ENCODE results near the gene TAF1C.

TAF1C gene

DNA sequence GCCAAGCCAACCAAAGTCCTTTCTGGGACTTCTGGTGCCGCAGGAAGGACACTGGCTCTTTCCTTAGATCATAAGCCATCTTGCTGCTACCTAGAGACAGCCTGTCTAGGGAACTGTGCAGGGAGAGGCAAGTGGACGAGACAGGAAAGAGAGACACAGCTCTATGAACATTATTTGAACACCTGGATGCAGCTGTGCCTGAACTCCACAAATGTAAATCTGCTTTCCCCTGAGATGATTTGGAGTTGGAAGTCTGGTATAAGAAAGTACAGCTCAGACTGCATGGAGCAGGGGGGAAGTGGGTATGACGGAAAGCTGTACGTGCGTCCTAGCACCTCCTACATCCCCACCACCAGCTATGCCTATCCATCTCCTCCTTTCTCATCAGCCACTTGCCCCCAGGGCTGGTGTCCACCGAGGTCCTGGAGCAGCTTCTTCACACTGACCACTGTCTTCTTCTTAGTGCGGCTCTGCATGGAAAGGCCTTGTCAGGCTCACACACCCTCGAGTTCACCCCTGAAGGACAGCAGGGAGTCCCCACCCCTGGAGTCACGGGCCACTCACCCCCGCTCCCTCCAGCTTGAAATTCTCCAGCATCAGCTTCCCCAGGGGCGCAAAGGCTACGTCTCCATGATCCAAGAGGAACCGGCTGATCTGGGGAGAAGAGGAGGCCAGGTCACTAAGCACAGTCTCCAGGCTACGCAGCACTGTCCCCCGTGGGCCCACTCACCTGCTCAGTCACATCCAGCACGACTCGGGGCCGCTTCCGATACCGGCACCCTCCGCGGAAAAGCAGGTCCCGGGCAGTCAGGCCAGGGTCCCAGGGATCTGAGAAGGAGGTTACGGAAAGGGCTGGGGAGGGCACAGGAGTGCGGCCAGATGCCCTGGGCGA, 3.9 kb downstream of the TAF1C start:
- DNase-seq (ENCODE audit: low spot score), result no peak

DNA sequence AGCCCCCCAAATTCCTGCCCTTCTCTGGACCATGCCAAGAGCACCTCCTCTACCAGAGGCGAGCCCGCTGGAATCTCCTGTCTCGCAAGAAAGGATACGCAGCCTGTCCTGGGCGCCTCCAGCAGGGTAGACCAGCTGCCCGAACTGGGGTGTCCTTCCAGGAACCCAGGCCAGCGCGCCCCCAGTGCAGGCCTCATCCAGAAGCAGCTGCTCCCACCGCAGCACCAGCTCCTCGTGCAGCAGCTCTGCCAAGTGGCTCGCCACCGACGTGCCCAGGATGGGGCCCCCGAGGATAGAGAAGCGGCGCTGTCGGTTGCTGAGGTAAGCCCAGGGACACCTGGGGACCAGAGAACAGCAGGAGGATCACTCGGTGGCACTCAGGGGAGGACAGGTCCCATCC, 4.8 kb downstream of the TAF1C start:
- no peak for DNase-seq (ENCODE audit: low spot score)

DNA sequence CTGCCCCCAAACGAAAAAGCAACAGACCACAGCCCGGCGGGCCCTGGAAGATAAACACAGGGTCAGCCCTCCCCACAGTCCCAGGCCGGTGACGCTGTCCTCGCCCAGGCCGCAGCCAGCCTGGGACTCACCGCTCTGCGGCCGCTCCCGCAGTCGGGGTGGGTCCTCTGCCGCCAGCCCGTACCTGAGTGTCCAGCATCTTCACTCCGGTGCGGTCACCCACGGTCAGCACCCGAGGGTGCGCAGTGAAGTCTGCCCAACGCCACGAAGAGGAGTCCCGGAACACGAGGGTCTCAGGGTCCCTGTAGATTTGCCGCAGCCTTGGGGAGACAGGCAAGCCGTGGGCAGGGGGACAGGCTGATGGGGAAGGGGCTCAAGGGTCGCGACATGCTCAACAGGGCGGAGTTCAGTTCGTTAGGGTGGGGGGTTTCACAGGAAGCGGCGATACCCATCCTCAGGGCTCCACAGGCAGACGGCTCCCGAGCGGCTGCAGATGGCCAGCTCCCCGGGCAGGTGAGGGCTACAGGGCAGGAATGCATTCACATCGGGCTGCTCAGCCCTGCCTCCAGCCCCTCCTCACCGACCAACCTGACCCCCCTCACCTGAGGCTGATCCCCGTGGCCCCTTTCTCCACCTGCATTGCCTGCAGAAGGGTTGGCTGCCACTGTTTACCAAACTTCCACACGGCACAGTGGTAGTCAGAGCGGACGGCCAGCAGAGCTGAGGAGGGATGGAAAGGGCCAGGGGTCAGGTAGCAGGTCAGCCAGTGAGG, 5.5 kb downstream of the TAF1C start:
- no peak for DNase-seq (ENCODE audit: low spot score)

DNA sequence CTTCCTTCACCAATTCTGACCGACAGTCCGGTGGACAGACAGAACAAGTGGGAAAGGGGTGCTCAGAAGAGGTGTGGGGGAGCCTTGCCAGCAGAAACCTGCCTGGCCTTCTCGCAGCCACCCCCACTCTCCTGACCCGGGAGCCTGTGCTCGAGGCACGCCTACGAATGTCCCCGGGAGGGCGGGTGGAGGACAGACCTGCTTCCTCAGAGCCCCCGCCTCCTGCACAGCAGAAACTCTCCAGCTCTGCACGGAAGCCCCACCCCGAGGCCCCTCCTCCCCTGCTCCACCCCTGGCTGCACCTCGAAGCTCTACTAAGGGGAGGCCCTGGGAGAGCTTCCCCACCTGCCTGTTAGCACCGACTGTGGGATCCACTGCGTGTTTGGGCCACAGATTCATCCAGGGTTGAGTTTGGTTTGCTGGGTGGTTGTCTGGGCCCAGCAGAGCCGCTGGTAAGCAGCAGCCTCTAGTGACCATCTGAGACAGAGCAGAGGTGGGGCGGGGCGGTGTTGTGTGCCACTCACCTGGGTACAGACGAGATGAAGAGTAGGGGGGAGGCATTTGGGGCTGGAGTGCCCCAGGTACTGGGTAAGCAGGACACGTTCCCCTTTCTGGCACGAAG, 6.2 kb downstream of the TAF1C start:
- no peak for DNase-seq (ENCODE audit: low spot score)

DNA sequence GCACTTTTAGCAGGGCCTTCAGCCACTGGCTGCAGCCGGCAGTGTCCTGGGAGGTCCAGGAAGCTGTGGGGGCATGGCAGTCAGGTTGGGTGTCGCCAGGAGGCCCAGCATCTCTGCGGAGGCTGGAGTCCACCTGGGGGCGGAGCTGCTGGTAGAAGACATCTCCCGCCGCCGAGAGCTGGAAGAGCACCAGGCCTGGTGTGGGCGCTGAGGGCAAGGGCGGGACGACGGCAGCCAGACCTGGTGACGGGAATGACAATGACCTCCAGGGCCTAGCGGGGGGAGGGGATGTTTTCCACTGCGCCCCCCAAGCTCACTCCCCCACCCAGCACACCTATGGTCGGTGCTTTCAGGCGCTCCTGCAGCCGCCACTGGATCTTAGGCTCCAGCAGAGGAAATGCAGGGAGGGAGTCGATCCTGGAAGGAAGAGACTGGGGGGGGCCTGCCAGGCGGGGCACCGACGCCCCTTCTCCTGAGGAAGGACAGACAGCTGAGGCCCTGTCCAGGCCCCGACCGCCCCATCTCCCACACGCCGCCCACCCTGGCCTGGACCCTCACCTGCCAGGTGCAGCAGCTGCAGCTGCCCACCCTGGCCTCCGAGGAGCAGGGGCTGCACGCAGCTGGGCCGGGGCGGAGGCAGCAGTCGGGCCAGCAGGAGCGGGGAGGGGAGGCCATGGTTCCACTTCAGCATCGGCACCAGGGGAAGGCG, 7.1 kb downstream of the TAF1C start:
- no peak for DNase-seq (ENCODE audit: low spot score)

DNA sequence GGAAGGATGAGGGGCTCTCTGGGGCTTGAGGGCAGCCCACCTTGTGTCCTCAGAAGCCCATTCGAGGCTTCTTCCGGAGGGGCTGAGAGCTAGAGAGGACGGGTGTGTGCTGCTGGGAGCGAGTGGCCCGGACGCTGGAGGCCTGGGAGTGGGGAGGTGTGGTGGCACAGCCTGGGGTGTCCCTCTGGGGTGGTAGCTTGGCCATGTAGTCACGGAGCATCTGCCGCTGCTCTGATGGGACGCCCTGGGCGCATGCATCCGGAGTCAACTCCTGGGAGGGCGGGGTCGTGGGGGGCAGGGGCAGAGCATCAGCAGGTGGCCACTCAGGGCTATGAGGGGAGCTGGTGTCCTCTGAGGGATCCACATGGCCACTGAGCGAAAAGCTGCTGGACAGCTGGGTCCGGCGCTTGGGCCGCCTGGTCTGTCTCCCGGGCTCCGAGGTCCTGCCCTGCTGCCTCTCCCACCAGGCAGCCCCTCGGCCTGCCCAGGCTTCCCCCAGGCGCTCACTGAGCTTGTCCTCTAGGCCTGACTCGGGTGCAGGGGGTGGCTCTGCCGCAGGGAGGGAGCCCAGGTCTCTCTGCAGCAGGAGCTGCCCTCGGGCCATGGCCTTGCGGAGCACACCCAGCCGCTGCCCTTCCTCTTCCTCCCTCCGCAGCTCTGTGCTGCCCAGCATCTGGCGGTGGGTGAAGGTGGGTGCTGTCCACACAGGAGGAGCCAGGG, 7.8 kb downstream of the TAF1C start:
- DNase-seq (ENCODE audit: low spot score), result no peak

DNA sequence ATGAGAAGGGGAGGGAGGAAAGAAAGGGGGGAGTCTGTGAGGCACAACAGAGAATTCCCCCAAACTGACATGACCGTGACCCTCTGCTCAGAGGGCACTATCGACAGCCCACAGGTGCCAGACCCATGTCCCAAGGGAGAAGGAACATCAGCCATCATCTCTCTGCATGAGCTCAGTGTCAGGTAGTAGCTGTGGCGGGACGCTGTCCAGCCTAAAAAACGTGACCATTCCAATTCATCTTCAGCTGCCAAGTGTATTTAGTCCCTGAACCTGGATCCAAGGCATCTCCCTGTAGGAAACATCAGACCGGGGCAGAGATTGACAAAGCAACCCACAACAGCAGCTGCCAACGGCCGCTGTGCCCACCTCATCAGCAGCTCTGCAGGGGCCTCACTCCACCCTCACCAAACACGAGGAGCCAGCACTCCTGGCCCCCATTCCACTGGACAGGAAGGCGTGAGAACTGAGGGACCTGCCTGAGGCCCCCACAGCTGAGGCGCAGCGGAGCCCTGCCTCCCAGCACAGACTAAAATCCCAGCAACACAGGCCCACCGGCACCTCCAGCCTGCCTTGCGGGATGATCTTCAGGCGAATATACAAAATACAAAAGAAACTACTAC, 8.6 kb downstream of the TAF1C start:
- peak; percentile 28 for DNase-seq (ENCODE audit: low spot score)

DNA sequence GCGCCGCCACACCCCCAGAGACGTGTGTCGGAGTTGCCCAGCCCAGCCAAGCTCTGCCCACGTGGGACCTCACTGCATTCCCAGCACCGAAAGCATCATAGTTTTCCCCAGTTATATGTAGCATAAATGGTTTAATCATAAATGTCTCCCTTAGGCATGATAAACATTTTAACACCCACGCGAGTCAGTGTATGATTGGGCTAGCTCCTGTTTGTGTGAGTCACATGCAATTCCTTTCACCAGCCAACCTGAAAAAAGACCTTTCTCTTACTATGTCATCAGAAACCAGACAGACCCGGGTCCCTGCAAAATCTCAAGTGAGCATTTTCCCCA, 9.2 kb downstream of the TAF1C start:
- DNase-seq (ENCODE audit: low spot score), result no peak

DNA sequence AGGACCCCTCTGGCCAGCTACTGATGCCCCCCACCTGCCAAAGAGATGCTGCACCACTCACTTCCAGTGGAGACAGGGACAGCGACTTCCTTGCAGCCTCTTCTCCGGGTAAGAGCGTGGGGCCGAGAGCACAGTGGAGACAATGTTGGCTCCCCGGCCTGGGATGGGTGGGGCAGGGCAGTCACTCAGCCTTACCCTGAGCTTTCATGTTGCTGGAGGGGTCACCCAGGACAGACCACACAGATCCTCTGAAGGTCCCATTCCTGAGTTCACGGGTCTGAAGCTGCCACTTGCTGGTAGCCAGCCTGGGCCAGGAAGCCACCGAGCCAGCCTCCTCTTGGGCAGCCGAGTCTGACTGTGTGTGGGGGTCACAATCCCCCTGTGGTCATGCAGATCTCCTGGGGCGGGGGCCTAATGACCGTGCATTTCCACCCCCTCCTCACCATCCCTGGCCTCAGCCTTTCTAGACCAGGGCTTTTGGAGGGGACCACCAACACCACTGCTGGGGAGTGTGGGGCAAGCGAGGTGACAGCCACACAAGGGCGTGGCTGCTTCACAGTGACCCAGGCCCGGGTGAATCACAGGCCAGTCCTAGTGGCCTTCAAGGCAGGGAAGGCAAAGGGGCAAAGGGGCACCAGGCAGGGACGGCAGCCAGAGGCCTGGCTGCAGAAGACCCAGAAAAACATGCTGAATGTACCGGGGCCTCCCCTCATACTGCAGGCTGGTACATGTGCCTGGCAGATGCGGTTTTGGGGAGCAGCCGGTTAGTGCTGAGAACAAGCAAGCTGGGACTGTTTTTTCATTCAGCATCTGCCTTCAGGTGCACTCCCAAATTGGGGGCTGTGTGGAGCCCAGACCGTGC, 10.4 kb downstream of the TAF1C start:
- DNase-seq (ENCODE audit: low spot score), result no peak

DNA sequence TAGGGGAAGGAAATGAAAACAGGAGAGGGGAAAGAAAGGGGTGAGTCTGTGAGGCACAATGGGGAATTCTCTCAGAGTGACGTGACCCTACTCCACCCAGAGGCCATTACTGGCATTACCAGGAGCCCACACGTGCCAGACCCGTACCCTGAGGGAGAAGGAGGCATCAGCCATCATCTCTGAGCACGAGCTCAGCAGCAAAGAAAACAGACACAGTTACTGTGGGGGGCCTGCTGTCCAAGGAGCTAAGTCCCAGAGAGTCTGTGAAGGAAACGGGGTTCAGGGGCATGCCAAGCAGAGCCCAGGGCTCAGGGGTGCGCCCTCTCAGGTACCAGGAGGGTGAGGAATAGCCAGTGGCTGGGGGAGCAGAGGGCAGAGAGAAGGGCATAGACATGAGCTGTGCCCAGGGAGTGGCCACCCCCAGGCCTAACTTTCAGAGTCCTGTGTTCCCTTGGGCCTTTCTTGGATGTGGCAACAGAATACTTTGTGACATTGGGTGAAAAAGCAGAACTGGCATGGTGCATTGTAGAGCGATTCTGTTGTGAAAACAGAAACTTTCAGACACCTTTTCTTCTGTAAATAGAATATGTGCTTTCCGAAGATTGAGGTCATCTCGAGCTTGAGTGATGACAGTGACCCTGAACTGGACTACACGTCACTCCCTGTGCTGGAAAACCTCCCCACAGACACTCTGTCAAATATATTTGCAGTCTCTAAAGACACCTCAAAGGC, 11.3 kb downstream of the TAF1C start:
- peak; percentile 50 for DNase-seq (ENCODE audit: low spot score)

DNA sequence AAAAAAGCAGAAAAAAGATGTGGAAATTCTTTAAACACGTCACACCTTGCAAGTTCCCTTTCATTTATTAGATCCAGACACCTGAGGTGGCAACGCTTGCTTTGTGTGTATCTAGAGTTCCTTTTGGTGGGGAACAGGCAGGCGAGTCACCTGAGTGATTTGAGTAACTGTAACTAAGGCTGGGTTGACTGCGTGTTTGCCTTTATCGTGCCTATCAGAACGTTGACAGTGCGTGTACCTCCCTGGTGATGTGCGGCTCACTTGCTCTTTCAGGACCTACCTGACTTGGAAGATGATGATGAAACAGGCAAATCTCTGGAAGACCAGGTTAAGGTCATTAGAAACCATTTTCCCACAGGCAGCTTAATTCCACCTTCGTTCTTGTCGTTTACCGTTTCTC, 12.5 kb downstream of the TAF1C start:
- DNase-seq (ENCODE audit: low spot score), result no peak

DNA sequence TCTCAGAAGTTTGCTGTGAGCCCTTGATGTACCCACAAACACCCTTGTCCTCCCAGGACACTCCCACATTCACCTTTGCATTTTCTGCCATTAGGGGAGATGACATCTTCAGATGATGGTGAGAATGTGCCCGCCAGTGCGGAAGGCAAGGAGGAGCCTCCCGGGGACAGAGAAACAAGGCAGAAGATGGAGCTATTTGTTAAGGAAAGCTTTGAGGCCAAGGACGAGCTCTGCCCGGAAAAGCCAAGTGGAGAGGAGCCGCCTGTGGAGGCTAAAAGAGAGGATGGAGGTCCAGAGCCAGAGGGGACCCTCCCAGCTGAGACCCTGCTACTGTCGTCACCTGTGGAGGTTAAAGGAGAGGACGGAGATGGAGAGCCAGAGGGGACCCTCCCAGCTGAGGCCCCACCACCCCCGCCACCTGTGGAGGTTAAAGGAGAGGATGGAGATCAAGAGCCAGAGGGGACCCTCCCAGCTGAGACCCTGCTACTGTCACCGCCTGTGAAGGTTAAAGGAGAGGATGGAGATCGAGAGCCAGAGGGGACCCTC, 17.0 kb downstream of the TAF1C start:
- DNase-seq (ENCODE audit: low spot score), result no peak

DNA sequence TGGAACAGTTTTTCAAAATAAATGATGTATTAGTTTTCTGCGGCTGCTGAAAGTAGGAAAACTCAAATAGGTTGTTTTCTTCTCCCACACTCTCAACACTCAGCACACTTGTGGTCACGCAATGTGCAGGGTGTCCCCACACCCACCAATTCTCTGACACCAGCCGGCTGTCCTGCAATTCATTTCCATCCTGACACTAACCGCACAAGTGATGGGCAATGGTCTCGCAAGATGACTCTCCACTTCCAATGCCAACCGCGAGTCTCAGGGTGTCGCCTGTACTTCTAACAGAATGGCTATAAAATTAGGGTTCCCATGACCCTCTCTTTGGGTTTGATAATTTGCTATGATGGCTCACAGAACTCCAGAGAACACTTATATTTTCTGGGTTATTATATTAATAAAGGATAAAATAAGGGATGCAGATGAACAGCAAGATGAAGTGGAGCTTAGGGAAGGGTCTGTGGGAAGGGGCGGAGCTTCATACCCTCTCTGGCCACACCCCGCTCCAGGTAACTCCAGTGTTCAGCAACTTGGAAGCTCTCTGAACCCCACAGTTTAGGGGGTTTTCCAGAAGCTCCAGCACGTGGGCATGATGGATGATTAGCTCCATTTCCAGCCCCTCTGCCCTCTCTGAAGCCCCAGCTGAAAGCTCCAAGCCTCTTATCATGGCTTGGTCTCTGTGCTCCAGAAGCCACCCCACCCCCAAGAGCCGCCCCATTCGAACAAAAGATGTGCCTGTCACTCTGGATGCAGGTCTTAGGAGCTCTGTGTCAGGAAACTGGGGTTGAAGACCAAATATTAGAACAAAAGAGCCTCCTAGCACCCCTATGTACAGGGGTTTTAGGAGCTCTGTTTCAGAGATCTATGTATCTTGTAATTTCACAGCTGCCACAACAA, 19.8 kb downstream of the TAF1C start:
- no peak for DNase-seq (ENCODE audit: low spot score)

DNA sequence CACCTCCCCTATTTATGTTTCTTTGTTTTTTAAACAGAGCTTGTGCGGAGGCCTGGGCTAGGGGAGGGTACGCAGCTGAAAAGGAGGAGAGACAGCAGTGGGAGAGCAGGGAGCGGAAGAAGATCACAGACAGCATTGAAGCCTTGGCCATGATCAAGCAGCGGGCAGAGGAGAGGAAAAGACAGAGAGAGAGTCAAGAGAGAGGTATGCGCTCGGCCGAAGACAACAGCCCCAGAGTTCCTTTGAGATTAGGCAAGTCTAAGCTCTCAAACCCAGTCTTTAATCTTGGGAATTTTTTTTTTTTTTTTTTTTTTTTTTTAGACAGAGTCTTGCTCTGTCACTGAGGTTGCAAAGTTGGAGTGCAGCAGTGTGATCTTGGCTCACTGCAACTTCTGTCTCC, 21.1 kb downstream of the TAF1C start:
- no peak for DNase-seq (ENCODE audit: low spot score)

DNA sequence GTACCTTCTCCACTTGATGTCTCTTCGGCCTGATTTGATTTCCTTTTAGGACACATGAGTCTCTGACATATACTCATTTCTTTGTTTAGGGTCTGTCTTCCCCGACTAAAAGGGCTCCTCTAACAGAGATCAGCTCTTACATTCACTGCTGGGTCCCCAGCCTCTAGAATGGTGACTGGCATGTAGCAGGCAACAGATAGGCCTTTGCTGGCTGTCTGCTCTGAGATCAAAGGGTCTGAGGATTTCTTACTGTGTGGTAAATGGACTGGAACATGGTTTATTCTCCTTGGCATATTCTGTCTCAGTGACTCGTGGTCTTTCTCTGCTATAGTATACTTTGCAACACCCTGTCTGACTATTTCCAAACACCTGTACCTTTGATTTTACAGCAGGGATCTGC, 25.1 kb downstream of the TAF1C start:
- DNase-seq (ENCODE audit: low spot score), result no peak

DNA sequence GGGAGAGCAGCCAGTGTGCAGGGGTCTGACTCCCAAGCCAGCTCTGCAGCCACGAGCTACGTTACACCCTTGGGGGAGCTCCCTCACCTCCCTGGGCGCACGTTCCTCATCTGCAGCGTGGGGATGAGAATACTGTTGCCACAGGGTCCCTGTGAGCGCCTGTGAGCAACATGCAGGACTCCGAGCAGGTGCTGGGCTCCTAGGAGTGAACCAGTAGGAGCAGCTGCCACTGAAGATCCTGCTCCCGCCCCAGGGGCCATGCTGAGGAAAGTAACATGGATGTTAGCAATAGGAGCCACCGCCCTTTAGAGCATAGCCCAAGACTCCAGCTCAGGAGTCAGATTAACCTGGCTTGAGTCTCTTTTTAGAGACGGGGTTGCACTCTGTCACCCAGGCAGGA, 25.8 kb downstream of the TAF1C start:
- DNase-seq (ENCODE audit: low spot score), result no peak

DNA sequence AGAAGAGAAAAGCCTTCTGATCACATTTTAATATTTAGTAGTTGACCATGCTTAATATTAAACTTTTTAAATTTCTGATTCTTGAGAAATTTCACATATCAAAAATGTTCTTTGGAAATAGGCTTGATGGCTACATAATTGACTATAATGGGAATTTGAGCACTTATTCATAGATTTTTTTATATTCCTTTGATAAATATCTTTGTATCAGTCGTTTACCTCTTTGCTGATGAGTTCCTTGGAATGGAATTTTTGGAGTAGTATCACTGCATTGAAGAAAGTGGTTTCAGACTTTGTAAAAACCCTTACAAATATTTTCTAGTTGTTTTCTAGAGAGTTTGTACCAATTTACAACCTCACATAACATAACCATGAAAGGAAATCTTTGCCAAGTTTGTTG, 27.1 kb downstream of the TAF1C start:
- DNase-seq (ENCODE audit: low spot score), result no peak

DNA sequence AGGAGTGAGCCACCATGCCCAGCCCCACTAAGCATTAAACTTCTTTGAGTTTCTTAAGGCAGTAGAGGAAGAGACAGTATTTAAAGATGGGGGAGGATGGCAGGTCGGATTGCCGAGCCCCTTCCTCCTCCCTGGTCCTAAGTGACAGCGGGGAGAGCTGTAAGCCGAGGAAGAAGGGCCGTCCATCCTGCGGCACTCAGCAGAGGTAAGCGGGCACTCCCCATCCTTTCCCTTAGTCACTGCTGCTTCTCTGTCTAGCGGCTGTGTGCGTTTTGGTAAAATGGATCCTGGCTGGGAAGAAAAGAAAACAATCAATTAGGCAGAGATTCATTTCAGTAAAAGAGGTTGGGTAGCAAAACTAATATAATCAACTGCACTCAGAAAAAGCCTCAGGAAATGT, 27.9 kb downstream of the TAF1C start:
- no peak for DNase-seq (ENCODE audit: low spot score)

All from cerebellar cortex (tissue), 1 donor.